Activated CD8-positive, alpha-beta memory T cell treated with anti-CD3 and anti-CD28 coated beads for 36 hours (primary cell): Measurements from ENCODE around the gene DENR. TPM values are rescaled to one million over a fixed set of nuclear protein-coding genes. Genes with fewer than 3 reads are reported as not detected.
"Not testable (repeated sequence)": the region's sequence is repeated elsewhere in the genome, so short reads cannot be mapped to it uniquely, and the experiment has no call there.

ENCODE experiments used
- CTCF ChIA-PET: fragments of 350-600 bp; sonication (Branson Sonifier 250); formaldehyde crosslinking; loops from one replicate; lab custom pipeline; 2021; ENCODE audit warnings: antibody characterized with exemption; lab: Charles Lee
- POLR2A ChIA-PET: fragments of 350-600 bp; sonication (Branson Sonifier 250); formaldehyde crosslinking; loops from one replicate; lab custom pipeline; 2021; ENCODE audit warnings: antibody characterized with exemption; lab: Charles Lee
- total RNA-seq, 2 experiments: library from RNA; stranded (reverse); gene quantifications; one replicate each; pipeline ENCODE4 v1.2.3, GENCODE V29; 2021

Gene DENR
- total RNA-seq, 2 experiments from 2014 or later = 76.4 to 78.8 TPM

DNA sequence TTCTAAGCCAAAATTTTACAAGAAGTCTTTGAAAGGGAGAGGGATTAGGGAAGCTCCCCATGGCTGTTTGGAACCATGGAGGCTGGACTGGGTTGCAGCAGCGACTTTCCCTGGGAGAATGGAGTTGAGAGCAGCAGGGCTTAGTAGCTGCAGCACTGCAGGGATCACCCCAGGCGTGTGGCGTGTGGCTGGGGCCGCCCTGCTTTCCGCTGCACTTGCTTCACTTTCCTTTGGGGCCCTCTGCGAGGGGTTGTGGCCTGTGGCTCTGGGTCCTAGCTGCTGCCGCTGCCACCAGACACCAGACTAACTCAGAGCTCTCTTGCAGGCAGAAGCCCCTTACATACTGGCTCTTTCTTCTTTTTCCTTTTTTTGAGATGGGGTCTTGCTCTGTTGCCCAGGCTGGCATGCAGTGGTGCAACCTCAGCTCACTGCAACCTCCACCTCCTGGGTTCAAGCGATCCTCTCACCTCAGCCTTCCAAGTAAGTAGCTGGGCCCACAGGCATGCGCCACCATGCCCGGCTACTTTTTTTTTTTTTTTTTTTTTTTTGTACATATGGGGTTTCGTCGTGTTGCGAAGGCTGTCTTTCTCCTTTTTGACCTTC is 47.1 kb downstream of the DENR start:
- CTCF ChIA-PET = interaction anchor here (0.6 kb wide), 1 partner anchor 861 kb away, joined by 6 read pairs; no protein-coding TSS in a partner anchor
- POLR2A ChIA-PET = interaction anchor here (0.7 kb wide), 1 partner anchor 1940 kb away, joined by 4 read pairs; no protein-coding TSS in a partner anchor

GRCh38 chr12:122803937-122804336 is 51.3 kb downstream of the DENR start:
- ChIA-PET POLR2A (no interaction called here), CTCF (interaction anchor here (2.1 kb wide), 1 partner anchor 10 kb away, joined by 6 read pairs; no protein-coding TSS in a partner anchor)

- CTCF ChIA-PET, POLR2A ChIA-PET: not testable (repeated sequence)
Observed at GRCh38 chr12:122804957-122805356, 52.3 kb downstream of the DENR start.

- CTCF ChIA-PET = no interaction called here
- POLR2A ChIA-PET = no interaction called here
Observed at GRCh38 chr12:122807651-122808050, 55.0 kb downstream of the DENR start.

DNA sequence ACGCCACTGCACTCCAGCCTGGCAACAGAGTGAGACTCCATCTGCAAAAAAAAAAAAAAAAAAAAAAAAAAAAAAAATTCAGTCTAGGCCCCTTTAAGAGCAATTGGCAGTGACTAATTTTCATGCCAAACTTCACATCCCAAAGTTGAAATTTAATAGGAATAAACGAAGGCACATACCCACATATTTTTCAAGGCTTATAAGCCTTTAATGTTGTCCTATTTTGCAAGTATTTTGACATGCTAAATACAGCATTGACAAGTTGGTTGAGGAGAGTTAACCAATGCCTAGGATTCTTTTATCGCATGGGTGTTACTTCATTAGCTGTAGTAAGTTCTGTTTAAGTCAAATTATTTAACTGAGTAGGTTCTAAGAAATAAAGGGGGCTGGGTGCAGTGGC is 59.2 kb downstream of the DENR start:
- POLR2A ChIA-PET = no interaction called here
- CTCF ChIA-PET = interaction anchor here (0.7 kb wide), 1 partner anchor 157 kb away, joined by 4 read pairs; no protein-coding TSS in a partner anchor

GRCh38 chr12:122813310-122813713 is 60.7 kb downstream of the DENR start:
- POLR2A ChIA-PET = interaction anchor here (0.6 kb wide), 1 partner anchor 163 kb away, joined by 3 read pairs; no protein-coding TSS in a partner anchor
- CTCF ChIA-PET = no interaction called here

DNA sequence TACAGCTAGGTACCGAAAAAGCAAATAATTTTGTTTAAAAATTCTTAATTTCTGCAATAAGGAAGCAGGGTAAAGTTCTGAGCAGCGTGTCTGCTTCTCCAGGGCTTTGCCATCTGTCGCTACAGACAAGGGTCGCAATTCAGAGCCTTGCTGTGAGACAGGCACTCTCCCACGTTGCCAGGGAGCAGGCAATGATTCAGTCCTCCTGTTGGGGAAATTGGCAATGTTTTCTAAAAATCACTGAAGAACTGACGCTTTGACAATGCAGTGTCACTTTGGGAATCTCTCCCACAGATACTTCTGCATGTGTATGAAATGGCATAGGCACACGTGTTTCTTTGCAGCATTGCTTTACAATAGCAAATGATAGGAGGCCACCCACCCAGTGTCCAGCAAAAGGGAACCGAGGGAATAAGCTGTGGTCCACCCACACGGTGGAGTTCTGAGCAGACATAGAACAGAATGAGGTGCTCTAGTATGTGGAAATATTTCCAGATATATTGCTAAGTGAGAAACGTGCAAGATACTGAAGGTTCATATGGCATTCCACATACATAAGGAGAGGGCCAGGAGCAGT is 66.7 kb downstream of the DENR start:
- ChIA-PET CTCF (interaction anchor here (1.0 to 1.5 kb wide), 2 partner anchors 13 to 151 kb away, joined by 3 to 5 read pairs; no protein-coding TSS in a partner anchor), POLR2A (no interaction called here)

GRCh38 chr12:122820138-122820537 is 67.5 kb downstream of the DENR start:
- ChIA-PET CTCF (interaction anchor here (1.0 to 1.5 kb wide), 2 partner anchors 14 to 150 kb away, joined by 3 to 5 read pairs; no protein-coding TSS in a partner anchor), POLR2A (no interaction called here)

Other genes with a start within 250 kb of the DENR start
- gene RSRC2, start 225.9 kb upstream of the DENR start, total RNA-seq = 10 to 100 TPM; 84.1 to 89.4 TPM
- gene KNTC1, start 225.6 kb upstream of the DENR start, total RNA-seq = 10 to 100 TPM; 90.7 to 97.8 TPM
- gene HCAR2, start 49.5 kb upstream of the DENR start, total RNA-seq = not detected
- gene HCAR3, start 36.0 kb upstream of the DENR start, total RNA-seq = not detected
- gene HCAR1, start 22.0 kb upstream of the DENR start, total RNA-seq = under 1 TPM; 0.08 to 0.15 TPM
- gene CCDC62, start 21.7 kb downstream of the DENR start, total RNA-seq = under 1 TPM; 0.36 to 0.57 TPM
- 10 to 100 TPM; 23.0 to 23.1 TPM for gene HIP1R, start 82.6 kb downstream of the DENR start, total RNA-seq
- 10 to 100 TPM; 20.1 to 20.7 TPM for gene VPS37B, start 143.3 kb downstream of the DENR start, total RNA-seq
- 1 to 10 TPM; 4.5 to 4.8 TPM for gene ABCB9, start 213.6 kb downstream of the DENR start, total RNA-seq
- 10 to 100 TPM; 28.7 to 30.8 TPM for gene OGFOD2, start 222.4 kb downstream of the DENR start, total RNA-seq
- 100 to 1,000 TPM; 172 to 180 TPM for gene ARL6IP4, start 227.9 kb downstream of the DENR start, total RNA-seq